ENCODE data around the gene TBC1D1.

The TBC1D1 gene

DNA sequence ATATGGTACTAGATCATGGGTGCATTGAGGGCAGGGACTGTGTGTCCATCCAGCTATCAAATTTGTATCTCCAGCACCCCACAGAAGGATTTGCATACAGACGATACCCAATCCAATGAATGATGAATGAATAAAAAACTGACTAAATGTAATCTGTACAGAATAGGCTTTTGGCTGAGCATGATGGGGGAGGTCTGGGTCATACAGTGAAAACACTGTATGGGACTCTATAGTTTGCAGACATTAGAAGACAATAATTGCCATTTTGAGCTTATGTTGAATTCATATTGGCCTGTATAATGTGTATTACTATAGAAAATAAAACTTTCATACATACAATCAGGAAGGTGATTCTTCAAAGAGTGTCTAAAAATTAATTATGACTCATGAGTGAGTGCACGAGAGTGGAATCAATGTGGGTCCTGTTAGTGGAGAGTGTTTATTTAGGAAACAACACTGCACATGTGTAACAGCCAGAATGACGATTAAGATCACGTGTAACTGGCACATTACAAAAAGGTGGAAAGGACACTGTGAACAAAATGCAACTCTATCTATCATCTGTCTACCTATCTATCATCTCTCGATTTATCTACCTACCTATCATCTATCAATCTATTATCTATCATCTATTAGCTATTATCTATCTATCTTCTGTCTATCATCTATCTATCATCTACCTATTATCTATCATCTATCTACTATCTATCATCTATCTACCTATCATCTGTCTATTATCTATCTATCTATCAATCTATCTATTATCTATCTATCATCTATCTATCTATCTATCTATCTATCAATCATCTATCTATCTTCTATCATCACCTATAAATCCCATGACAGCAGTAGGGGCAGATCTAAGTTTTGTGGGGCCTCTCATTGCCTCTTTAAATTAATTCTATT is 270.6 kb downstream of the TBC1D1 start:
- DNase-seq (ENCODE audit: low read depth in 2 of 2, low spot score in 1 of 2): no peak

DNA sequence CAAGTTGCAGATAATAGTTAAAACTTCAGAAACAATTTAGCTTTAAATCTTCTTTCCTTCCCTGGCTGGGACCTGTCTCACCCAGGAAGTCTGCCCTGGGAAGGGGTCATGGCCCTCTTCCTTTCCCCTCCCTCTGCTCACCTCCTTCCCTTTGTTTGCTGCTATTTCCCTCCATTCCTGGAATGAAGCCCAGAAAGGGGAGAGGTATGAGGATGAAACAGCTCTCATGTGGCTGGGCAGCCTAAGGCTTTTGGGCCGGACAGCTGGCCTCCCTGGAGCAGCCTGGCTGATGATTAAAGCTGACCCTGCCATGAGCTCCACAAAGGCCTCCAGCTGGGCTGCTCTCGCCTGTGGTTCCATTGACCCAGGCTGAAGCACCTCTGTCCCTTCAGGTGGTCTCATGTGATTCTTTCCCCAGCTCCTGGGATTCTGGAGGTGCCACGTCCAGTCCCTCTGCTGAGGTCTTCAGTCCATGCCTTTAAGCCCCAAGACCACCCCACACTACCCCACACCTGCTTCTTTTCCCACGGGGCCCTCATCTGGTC is 271.4 kb downstream of the TBC1D1 start:
- DNase-seq (ENCODE audit: low read depth in 2 of 2, low spot score in 1 of 2): no peak

DNA sequence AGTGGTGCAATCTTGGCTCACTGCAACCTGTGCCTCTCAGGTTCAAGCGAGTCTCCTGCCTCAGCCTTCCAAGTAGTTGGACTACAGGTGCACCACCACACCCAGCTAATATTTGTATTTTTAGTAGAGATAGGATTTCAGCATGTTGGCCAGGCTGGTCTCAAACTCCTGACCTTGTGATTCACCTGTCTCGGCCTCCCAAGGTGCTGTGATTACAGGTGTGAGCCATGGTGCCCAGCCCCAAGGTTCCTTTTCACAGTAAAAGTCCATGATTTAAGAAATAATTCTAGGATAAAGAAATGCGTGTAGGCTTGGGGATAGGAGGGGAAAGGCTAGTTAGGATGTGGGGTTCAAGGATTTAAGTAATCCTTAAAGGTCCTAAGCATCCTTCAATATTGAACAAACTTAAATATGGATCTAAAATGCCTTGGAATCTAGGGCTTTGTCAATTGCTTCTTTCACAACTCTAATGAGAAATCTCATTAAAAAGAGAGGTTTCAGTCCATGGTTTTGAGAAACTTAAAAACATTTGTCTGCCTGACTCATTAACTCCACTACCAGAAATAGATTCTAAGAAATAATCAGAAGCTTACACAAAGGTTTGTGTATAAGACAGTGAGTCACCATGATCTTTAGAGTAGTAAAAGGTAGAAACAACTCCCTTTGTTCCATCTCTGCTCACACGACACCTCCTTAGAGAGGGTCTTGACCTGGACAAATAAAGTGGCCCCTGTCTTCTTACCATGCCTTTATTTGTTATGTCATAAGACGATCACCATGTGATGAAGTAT is 272.5 kb downstream of the TBC1D1 start:
- DNase-seq (ENCODE audit: low read depth in 2 of 2, low spot score in 1 of 2): no peak

DNA sequence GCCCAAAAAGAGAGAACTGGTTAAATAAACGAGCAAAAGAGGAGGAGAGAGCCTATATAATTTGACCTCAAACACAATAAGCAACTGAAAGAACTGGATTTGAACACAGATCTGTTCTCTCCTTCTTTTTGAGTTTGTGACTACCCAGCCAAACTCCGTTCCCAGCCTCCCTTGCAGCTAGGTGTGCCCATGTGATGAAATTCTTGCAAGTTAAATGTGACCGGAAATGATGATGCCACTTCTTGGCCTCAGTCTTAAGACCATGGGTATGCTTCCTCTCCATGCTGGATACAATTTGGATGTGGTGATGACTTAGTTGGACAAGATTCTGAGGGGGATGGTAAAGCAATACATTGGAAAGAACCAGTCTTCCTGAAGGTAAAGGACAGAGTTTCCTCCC is 273.5 kb downstream of the TBC1D1 start:
- no peak for DNase-seq (ENCODE audit: low read depth in 2 of 2, low spot score in 1 of 2)

DNA sequence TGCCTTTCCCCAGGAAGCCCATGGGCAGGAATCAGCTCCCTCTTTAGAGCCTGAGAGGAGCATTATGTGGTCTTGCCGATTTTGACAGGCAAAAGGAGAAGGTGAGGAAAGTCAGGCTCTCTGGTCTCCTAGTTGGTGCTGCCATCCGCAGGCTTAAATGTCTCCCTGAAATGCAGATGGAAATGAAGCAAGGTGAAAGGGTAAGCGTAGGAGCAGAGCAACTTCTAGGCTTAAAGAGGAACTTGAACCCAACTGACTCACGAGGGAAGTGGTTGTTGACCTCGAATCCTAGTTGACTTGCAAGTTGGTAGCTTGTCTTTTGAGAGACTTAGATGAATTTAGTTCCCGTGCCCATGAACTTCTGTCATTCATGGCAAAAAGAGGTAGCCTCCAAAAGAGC is 275.2 kb downstream of the TBC1D1 start:
- DNase-seq (ENCODE audit: low read depth in 2 of 2, low spot score in 1 of 2): no peak

DNA sequence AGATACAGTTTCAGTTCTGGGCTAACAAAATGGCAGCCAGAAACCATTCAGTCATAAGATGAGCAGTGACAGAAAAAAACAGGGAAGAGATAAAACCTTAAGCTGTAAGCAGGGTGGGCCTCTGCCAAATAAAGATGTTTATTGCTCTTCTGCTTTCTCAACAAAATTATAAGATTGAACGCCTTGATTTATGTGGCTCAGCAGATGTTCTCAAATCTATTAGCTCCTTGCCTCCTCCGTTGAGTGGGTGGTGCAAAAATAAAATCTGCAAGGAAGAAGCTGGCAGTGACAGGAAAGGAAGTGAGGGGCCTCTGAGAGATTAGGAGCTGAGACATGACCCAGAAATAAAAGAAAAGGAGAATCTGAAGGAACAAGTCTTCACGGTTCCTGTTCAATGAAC is 275.9 kb downstream of the TBC1D1 start:
- no peak for DNase-seq (ENCODE audit: low read depth in 2 of 2, low spot score in 1 of 2)

DNA sequence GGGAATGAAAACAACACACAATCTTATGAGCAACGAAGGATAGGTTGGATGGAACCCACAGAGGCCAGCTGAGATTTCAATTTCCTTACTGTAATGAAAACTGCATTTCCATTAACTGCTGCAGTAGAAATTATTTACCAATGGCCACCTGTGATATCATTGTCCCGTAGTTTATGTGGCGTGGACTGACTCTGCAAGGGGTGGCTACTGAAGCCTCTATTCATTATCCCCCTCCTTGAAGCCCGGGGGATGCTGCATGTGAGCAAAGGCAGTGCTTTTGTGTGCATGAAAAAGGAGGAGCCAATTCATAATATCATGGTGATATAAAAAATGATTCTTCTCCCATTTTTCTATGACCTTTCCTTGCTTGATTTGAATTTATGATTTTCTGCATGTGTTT is 277.1 kb downstream of the TBC1D1 start:
- no peak for DNase-seq (ENCODE audit: low read depth in 2 of 2, low spot score in 1 of 2)

DNA sequence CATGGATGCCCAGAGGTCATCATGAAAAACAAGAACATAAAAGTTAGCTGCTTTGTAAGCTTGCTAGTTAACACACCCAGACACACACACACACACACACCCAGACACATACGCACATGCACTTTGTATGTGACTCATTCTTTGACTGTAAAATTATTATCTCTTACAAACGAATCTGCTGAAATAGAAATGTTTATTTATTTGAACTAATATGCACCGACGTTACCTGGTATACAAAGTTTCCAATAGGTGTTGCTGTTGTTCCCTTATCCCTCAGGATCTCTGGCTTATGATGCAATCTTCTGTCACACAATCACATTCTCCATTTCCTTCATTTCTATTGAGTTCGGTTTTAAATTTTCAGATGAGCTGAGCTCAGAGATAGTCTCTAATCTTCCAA is 278.6 kb downstream of the TBC1D1 start:
- no peak for DNase-seq (ENCODE audit: low read depth in 2 of 2, low spot score in 1 of 2)

DNA sequence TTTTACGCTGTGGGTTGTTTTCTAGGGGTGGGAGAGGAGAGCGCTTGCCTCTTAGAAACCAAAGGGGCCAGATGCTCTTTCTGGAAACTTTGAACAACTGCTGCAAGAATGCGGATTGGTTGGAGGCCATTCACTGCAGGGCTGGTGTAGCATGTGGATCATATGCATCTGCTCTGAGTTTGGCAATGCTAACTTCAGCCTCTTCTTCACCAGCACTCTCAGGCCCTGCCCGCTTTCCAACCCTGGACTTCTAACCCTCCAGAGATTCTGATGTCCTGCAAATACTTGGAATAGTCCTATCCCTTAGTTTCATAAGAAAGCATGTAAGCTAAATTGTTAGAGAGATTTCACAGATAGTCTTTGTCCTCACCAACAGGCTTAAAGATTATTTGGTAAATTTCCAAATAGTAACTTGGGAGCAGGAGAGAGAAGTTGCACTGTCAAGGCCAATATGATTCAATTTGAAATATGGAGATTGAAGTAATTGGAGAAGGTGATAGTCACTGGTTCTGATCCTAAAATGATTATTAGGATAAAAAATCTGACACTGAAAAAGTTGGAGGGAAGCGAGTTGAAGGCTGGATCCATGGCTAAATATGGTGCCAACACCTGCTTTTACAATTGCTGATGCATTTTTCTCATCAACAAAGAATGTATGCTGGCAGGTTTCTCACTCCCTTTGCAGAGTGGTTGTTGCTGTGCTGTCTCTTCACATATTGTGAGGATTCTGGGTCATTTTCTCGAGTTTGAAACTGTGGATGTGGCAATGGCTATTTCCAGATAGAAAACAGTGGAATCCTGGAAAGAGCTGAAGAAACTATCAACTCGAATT is 279.7 kb downstream of the TBC1D1 start:
- DNase-seq (ENCODE audit: low read depth in 2 of 2, low spot score in 1 of 2): no peak

DNA sequence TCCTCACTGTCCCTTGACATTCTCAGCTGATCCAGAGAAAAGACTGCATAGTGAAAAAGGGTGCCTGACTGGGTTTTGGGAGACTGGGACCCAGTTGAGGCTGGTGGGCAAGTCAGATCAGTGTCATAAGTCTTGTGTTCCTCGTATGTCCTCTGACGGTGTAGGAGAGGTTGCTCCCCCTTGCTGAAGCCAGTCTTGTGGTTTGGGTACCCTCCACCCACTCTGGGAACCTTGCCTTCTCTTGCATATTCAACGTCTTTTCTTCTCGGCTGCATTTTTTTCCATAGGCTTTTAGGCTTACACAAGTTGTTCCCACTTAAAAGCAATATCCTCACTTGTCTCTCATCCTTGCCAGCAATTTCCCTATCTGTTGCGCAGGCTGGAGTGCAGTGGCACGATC is 281.2 kb downstream of the TBC1D1 start:
- DNase-seq (ENCODE audit: low read depth in 2 of 2, low spot score in 1 of 2): no peak

DNA sequence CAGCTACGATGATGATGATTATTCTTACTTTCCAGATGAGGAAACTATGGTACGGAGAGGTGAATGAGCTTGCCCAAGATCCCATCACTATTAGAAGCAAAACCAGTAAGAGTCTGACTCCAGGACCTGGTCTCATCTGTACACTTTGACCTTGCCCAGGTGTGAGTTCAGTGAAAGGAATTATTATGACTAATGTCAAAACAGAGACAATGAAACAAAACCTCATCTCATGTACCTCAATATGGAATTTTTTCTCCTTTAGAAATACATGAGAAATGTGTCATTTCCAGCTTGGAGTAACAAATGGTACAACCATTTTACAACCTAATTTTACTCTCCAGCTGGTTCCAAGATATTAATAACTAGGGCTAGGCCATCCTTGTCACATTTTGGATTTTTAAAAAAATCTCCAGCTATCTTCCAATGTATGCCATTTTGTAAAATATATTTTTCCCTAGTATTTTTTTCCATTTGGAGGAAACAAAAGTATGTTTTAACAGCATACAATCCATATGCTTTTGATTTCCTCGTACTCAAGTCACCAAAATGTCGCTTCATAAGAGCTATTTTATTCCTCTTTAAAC is 283.1 kb downstream of the TBC1D1 start:
- no peak for DNase-seq (ENCODE audit: low read depth in 2 of 2, low spot score in 1 of 2)

DNA sequence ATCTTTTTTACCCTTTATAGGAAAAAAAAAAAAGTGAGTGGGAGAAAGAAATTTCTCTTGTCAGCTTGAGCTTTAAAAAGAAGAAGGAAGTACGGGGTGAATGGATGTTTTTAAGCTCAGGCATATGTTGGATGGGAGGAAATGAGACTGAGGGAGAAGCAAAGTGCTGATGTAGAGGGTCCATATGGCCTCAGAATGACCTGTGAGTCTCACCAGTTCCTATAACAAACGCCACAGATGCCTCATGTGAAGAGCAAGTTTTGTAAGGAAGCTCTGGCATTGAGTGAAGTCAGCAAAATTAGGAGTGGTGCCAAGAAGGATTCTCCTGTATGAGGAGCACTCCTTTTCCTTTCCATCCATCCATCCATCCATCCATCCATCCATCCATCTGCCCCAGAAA is 283.9 kb downstream of the TBC1D1 start:
- DNase-seq (ENCODE audit: low read depth in 2 of 2, low spot score in 1 of 2): no peak

DNA sequence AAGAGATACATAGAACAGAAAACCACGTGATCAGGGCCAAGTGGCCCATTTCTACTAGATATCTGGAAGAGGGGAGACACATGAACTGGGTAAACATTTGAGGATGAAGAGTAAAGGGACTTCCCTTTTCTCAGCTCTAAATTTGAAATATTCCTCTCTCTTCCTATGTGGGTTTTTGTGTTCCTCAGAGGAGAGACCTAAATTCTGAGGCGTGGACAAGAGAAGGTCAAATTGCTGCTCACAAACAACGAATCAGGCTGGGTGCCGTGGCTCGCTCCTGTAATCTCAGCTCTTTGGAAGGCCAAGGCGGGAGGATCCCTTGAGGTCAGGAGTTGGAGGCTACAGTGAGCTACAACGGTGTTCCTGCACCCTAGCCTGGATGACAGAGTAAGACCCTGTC is 285.3 kb downstream of the TBC1D1 start:
- DNase-seq (ENCODE audit: low read depth in 2 of 2, low spot score in 1 of 2): no peak

DNA sequence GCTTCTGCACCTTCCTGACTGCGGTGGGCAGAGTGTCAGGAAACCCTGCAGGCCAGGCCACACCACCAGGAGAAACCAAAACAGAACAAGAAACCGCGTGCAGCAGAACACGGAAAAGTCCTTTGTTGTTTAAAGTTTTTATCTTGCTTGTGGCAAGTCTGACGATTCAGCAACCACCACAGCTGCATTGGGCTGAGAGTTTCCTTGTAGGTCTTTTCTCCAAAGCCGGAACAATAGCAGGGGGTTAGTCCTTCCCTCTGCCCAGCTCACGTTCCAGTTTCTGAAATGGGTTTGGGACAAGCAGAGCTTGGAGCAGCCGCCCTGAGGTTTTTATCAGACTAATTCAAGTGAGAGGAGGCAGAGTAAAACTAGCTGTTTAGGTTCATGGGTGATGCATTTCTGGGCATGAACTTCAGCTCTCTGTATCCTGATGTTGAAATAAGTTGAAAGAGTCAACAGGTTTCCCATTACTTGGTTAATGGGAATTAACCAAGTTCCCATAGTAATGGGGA is 286.2 kb downstream of the TBC1D1 start:
- DNase-seq (ENCODE audit: low read depth in 2 of 2, low spot score in 1 of 2): peak; percentile 7 to 11

DNA sequence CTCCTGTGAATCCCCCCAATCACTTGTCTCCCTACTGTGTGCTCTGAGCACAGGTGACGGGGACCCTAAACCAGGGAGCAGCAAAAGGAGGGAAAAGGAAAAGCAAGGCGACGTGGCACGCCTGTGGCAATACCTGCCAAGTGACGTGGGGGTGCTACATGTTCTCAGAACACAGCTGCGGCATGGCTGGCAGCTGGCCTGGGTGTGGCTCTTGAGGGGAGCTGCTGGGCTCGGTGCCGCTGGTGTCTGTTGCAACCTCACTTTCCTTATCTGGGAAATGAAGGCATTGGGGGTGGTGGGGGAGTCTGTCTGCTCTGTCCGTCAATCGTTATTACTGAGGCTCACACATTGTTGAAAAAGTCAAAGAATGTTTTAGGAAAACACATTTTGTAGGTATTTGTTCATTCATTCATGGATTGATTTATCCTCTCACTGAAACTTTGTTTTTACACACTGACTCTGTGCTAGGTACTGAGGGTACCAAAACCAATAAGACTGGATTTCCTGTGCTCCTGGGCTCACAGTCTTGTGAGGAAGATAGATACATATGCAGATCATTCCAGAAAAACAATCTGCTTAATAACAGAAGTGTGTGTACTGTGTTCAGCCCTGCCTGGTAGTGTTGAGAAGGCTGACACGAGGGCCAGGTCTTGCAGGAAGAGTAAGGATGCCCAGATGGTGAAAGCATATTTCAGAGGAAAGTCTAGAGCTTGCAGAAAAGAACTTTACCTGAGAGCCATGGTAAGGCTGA is 286.9 kb downstream of the TBC1D1 start:
- DNase-seq (ENCODE audit: low read depth in 2 of 2, low spot score in 1 of 2): no peak

DNA sequence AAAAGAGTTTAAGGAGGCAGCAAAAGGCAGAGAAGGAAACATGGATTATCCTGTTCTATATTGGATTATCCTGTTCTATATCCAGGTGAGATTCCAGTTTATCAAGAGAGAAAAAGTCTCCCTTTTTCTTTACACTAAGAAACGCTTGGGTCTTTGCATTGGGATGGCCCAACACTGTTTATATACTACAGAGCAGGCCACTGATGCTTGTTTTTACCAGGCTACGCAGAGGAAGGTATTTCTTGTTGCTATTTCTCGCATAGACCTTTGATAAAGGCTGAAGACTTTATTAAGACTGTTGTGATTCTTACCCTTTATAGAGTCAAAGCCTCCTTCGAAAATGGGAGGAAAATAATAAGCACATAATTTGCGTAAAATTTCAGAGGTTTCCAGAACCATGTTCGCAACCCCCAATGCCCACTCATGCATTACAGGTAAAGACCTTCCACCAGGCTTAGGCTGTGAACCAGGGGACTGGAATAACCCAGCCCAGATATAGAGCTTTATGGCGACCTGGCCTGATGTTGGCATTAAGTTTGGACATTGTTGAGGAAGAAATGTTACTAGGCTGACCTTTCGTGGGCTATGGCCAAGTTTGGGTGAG is 287.6 kb downstream of the TBC1D1 start:
- no peak for DNase-seq (ENCODE audit: low read depth in 2 of 2, low spot score in 1 of 2)

DNA sequence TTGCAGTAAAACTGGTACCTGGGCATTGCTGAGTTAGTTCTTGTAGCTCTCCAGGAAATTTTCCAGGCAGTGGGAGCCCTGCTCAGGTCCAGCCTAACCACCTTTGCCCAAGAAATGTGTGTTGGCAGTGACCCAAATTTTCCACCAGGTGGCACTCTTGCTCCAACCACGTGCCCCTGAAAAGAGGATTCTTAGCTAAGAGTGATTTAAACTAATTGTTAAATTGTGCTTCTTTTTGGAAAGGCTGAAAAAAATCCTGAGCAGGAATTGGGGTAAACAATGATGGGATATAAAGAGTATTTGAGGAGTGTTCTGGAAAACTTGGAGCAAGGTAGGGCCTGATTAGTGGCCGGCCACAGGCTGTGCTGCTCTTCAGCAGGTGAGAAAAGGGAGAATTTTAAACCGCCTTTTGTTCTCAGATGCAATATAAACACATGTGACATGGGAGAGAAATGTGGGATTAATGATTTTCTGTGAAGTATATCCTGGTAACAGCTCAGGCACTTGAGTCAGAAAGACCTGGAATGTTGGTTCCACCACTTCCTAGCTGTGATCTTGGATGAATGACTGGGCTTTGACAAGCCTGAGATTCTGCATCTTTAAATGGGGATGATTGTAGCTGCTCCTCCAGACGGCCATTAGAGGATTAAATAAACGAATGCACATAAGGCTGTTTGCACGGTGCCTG is 288.9 kb downstream of the TBC1D1 start:
- peak; percentile 37 to 69 for DNase-seq (ENCODE audit: low read depth in 2 of 2, low spot score in 1 of 2)

DNA sequence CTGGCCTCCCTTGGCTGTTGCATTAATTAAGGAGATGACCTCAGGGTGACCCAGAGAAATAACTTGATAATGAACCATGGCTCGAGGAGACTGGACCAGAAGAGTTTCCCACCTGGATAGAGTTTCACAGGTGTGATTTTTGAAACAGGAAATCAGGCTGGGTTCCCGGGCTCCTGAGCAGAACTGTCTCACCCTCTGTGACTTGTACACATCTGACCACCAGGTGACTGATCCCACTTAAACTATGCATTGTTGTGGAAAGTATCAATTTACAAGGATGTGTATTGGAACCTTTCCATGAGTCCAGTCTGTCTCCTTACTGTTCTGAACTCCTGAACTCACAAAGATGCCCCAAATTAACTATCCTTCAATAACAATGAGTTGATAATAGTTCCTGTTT is 289.6 kb downstream of the TBC1D1 start:
- DNase-seq (ENCODE audit: low read depth in 2 of 2, low spot score in 1 of 2): no peak

DNA sequence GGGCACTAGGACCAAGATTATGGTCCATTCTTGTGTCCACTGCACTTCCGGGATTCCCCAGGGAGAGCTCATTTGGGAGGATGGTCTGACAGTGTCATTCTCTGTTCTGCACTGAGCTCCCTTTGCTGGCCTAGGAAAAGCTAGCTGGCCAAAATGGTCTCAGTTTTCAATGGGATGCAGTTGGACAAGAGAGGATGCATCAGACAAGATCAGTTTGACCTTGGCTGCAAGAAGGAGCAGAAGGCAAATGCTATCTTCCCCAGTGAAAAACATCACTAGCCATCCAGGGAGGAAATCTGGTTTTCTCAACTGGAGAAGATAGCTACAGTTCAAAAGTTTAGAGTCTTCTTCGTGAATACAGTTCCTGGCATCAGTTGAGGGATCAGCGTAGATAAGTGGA is 290.4 kb downstream of the TBC1D1 start:
- no peak for DNase-seq (ENCODE audit: low read depth in 2 of 2, low spot score in 1 of 2)

Measured in stimulated activated CD8-positive, alpha-beta memory T cell treated with anti-CD3 and anti-CD28 coated beads, Interleukin-4, amount 100 ng/mL, for 4 hours (primary cell).